Measurements from ENCODE around the gene HYAL1. TPM values are rescaled to one million over a fixed set of nuclear protein-coding genes. Genes with fewer than 3 reads are reported as not detected.

The HYAL1 gene
- total RNA-seq, 1 donor from 2014 or later: 78.8 TPM

GRCh38 chr3:50294492-50295403, 8.6 kb downstream of the HYAL1 start:
- no peak for TF ChIP-seq CTCF (IDR thresholded peaks at IDR 0.05)
- H3K4me3 ChIP-seq: no peak overlapping the region
- peaks cover 7% of the 10 kb centered on the region for H3K36me3 ChIP-seq
- H3K9me3 ChIP-seq: no peaks in the 10 kb centered on the region
- H3K27me3 ChIP-seq: no peaks in the 10 kb centered on the region
- no peak overlapping the region for H3K27ac ChIP-seq
- DNase-seq: peak; percentile 66
- H3K4me1 ChIP-seq: peaks cover 26% of the 10 kb centered on the region
- intact Hi-C loops (cut with DNase I): no loop called here
- ATAC-seq: no peak

- intact Hi-C loops (cut with DNase I): no loop called here
- Histone ChIP-seq H3K4me3 (no peak overlapping the region), H3K4me1 (peaks cover 25% of the 10 kb centered on the region), H3K36me3 (peaks cover 13% of the 10 kb centered on the region), H3K27me3 (no peaks in the 10 kb centered on the region), H3K9me3 (no peaks in the 10 kb centered on the region), H3K27ac (no peak overlapping the region)
- DNase-seq (no peak), ATAC-seq (no peak)
- TF ChIP-seq CTCF (IDR thresholded peaks at IDR 0.05): no peak
Observed at GRCh38 chr3:50294089-50294488, 9.3 kb downstream of the HYAL1 start.

GRCh38 chr3:50293079-50293801, 10.1 kb downstream of the HYAL1 start:
- Histone ChIP-seq H3K4me1 (peaks cover 19% of the 10 kb centered on the region), H3K36me3 (peaks cover 22% of the 10 kb centered on the region), H3K9me3 (no peaks in the 10 kb centered on the region), H3K27me3 (no peaks in the 10 kb centered on the region), H3K27ac (peak overlapping the region; percentile 89), H3K4me3 (peak overlapping the region; percentile 97)
- ATAC-seq: no peak
- no peak for TF ChIP-seq CTCF (IDR thresholded peaks at IDR 0.05)
- intact Hi-C loops (cut with DNase I): no loop called here
- no peak for DNase-seq

- Histone ChIP-seq H3K27ac (peak within 1 kb of the TSS; percentile 89), H3K4me1 (peaks cover 16% of the 10 kb centered on the region), H3K9me3 (no peaks in the 10 kb centered on the region), H3K27me3 (no peaks in the 10 kb centered on the region), H3K4me3 (peak within 1 kb of the TSS; percentile 97), H3K36me3 (peaks cover 30% of the 10 kb centered on the region)
- DNase-seq (peak; percentile 99), ATAC-seq (peak; percentile 96)
- TF ChIP-seq CTCF (IDR thresholded peaks at IDR 0.05): no peak
- intact Hi-C loops (cut with DNase I): no loop called here
Observed at GRCh38 chr3:50292159-50293078, 11.0 kb downstream of the HYAL1 start, which contains the start of gene IFRD2. Gene IFRD2, minus strand, starts transcription at chr3:50292429. Its CDS starts 155 bp downstream, at chr3:50292274.

GRCh38 chr3:50290161-50290641, 13.2 kb downstream of the HYAL1 start:
- Histone ChIP-seq H3K27ac (no peak overlapping the region), H3K9me3 (no peaks in the 10 kb centered on the region), H3K4me1 (peaks cover 16% of the 10 kb centered on the region), H3K27me3 (no peaks in the 10 kb centered on the region), H3K36me3 (peaks cover 31% of the 10 kb centered on the region), H3K4me3 (no peak overlapping the region)
- DNase-seq (no peak), ATAC-seq (no peak)
- intact Hi-C loops (cut with DNase I): no loop called here
- no peak for TF ChIP-seq CTCF (IDR thresholded peaks at IDR 0.05)

Measured in upper lobe of right lung (tissue), 1 donor.